Activated CD8-positive, alpha-beta memory T cell treated with anti-CD3 and anti-CD28 coated beads, Interleukin-2, amount 50 U/mL, for 24 hours (primary cell): ENCODE measurements around the gene HES3.

Experiments used
- DNase-seq: peaks from one replicate; pipeline ENCODE4 v3.0.0-alpha.2; 2020; ENCODE audit errors: extremely low read depth

HES3 gene, protein sequence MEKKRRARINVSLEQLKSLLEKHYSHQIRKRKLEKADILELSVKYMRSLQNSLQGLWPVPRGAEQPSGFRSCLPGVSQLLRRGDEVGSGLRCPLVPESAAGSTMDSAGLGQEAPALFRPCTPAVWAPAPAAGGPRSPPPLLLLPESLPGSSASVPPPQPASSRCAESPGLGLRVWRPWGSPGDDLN

DNA sequence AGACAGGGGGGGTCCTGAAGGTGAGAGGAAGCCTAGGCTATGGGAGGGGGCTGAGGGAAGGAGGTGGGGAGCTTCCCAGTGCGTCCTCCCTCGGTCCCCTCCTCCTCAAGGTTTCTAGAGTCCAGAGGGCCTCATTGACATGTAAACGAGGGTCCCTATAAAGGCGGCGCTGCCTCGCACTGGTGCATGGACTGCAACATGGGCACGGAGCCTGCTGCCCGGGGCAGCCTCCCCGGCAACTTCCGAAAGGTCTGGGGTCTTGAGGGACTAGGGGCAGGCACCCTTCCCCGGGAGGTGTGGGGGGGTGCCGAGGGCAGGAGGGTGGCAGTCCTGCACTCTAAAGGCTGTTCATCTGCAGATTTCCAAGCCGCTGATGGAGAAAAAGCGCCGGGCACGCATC lies at the start of gene HES3:
TSS of gene HES3 (plus strand) at position 187 of the 400 bp plus-strand sequence. CDS start at position 374, 187 bp downstream.
- DNase-seq = no peak

DNA sequence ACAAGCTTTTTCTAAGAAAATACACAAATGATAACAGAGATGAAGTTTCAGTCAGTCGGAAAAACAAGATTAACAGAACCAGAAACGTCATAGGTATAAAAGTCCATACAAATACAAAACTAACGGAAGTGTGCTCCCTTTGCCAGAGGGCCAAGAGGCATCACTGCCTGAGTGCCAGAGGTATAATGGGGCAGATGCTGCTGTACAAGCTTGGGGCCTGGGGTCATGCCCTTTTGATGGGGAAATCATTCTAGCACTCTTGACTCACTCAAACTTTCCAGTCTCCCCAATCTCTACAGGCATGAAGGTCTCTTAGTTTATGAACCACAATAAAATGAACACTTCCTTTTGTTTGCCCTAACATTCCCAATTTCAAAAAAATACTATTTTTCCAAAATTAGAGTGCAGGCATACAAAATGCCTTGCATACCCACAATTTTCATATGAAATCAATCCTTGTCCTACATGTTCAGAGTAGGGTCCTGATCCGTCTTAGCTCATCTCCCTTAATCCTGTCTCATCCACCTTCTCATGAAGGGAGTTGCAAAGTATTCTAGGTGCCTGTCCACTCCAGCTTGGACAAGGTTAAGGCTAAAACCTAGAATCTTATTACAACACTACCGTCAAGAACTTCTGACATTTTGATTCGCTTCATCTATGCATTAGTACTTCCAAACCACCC lies 46.1 kb upstream of the HES3 start:
- DNase-seq = no peak

DNA sequence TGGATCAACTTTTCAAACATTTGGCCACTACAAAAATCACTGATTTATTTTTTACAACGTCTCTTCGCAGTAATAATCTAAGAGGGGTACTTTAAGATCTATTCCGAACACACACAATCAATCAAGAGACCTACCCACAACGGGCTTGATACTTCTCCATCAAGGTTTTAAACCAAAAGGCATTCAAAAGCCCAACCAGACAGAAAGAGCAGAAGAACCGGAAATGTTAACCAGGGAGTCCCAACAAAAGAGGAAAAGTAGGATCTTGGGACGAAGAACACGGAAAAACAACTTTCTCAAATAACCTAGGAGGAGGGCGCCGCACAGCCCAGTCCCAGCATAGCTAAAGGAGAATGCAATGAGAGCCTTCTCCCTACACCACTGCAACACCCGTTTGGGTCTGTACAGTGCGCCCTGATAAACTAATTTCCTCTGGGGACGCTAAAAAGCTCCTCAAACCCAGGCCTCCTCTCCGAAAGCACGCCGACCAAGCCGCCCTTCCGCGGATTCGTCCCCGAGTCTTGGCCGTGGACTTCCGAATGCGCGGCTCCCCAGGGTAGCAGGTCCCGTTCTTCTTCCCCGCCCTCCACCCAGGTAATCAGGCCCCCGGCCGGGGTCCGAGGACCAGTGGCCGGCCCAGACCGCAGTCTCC lies 45.2 kb upstream of the HES3 start:
- DNase-seq = no peak

DNA sequence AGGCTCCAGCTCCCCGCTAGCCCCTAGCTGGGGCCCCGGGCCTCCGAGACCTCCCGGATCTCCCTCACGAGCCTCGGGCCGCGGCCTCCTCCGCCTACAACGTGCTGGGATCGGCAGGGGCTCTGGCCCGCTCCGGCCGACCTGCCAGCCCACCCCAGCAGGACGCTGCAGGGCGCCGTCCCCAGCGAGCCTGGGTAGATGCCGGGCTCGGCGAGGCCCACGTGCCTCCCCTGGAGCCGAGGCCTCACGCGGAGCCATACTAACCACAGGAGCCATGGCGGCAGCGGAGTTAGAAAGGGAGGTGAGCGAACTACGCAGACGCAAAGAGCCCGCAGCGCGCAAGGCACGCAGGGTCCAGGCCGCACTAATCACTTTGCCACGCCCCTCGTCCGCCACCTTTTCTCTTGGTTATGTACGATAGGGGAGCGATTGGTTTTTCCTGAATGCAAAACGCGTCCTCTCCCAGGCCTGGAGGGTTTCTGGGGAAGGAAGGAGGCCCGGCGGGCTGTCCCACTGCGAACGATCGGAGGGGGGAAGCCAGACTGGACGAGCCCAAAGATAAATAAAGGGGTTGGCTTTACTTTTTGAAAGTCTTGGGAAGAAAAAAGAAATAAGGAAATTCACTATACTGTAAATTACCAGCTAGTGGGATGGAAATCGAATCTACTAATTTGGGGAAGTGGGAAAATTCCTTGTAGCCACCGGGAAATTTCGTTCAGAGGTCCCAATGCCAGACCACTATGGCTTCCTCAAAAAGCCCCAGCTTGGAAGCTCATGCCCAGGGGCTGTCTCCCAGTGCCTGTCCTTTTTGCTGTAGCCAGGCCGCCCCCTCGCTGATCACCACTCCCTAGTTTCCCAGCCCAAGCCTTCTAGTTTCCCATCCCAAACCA lies 44.4 kb upstream of the HES3 start, which contains the start of gene RPL22:
TSS of gene RPL22 (minus strand) at position 298 of the 890 bp plus-strand sequence. CDS start at position 276, 22 bp downstream.
- peak; percentile 96 for DNase-seq

DNA sequence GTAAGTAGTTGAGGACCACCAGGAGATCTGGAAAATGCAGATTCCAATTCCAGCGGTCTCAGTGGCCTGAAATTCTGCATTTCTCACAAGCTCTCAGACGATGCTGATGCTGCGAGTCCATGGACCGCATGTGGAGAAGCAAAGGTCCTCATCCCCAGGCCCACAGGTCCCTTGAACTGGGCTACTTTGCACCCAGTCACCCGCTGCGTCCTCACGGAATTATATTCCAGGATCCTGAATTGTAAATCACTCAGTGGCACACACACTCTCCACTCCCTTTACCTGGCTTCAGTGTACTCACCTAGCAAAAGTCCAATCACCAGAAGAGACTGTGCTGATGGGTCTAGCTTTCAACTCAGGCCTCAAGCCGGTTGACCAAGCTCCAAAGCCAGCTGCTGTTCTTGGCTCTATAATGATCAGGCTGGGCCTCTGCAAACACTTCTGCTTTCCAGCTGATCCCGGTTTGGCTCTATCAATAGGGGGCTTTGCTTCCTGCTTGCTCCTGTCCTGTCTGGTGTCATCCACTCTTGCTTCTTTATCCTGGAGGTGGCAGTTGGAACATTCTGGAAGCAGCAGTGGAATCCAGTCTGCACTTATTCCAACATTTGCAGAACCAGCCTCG lies 43.7 kb upstream of the HES3 start:
- no peak for DNase-seq

DNA sequence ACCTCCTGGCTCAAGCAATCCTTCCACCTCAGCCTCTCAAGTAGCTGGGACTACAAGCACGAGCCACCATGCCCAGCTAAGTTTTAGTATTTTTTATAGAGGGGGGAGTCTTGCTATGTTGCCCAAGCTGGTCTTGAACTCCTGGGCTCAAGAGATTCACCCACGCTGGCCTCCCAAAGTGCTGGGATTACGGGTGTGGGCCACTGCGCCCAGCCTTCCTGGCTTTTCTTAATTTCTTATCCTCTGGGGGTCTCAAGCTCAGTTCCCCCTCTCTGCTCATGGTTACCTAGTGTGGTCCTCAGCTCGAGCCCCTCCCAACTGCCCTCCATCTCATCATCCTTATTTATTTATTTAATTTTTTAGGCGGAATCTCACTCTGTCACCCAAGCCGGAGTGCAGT lies 41.7 kb upstream of the HES3 start:
- no peak for DNase-seq

DNA sequence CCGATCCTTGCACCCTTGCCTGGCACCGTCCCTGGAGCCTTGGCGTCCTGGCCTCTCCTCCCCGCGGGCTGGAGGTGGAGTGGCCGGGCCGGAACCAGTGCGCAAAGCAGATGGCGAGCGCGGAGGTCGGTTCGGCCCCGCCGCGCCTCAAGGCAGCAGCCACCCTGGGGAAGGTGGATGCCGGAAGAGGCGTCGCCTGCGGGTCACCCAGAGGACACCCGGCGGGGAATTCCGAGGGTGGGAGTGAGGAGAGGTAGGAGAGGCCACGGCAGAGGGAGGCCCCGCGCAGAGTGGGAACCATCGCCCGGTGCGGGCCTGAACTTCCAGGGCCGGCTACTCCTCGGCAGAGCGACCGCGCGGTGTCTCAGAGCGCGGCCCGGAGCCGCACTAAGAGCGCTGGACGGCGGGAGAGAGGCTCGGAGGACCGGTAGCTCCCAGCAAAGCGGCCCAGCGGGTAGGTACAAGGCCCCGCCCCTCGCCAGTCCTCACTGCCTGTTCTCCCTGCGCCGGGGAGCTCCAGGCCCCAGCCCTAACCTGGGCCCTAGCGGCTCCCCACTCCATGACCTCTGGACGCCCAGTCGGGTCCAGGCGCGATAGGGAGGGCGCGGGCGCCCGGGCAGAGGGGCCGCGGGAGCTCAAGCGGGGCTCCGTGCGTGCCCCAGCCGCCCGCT lies 38.0 kb upstream of the HES3 start, which contains the start of gene RNF207:
TSS of gene RNF207 (plus strand) at position 271 of the 671 bp plus-strand sequence. CDS start 417 bp downstream, outside the sequence.
- peak; percentile 30 for DNase-seq

DNA sequence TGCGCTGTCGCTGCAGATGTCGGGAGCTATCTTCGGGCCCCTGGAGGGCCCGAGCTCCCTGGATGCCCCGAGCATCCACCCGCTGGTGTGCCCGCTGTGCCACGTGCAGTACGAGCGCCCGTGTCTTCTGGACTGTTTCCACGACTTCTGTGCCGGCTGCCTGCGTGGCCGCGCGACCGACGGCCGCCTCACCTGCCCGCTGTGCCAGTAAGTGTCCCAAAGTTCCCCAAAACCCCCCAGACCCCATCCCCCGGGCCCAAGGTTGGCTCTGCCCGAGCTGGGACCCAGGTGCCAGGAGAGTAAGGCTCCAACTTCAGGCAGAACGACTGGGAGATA lies 37.5 kb upstream of the HES3 start:
- no peak for DNase-seq

DNA sequence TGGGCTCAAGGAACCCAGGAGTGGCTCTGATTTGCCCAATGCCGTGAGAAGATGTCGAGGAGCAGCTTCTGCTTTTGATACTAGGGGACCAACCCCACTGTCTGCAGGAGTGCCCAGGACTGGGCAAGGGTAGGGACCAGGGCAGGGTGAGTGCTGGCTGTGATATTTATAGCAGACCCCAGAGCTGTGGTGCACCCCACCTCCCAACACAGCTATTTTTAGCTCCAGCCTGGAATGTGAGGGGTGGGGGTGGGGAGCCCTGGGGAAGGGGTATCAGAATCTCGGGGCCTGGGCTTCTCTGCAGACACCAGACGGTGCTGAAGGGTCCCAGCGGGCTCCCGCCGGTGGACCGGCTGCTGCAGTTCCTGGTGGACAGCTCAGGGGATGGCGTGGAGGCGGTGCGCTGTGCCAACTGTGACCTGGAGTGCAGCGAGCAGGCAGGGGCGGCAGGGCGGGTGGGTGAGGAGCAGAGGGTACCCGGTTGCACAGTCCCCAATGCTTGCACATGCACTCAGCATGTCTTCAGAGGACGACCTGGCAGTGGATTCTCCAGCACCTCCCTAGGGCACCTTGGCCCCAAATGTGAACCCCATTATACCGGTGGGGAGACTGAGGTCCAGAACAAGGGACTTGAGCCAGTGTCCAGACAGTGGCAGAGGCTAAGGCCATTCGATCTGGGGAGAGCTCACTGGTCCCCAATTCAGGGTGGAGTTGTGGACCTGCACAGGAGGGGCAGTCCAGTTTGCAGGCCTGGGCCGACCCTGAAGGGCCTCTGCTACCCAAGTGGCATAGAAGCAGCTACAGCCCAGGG lies 36.7 kb upstream of the HES3 start:
- no peak for DNase-seq

DNA sequence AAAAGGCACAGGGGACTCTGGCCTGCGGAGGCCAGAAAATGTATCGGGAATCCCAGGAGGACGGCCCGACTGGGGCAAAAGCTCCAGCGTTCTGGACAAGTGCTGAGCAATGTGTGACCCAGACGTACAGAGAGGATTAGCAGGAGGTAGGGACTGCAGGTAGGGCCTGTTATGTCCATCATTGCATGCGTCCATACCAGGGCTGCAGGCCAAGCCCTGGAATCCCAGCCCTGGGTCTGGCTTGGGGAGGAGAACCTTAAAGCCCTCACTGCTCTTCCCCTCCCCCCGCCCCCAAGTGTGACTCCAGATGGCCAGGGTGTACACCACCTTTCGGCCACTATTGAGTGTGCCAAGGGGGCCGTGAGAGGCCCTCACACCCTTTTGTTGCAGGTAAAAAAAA lies 36.1 kb upstream of the HES3 start:
- DNase-seq = no peak

DNA sequence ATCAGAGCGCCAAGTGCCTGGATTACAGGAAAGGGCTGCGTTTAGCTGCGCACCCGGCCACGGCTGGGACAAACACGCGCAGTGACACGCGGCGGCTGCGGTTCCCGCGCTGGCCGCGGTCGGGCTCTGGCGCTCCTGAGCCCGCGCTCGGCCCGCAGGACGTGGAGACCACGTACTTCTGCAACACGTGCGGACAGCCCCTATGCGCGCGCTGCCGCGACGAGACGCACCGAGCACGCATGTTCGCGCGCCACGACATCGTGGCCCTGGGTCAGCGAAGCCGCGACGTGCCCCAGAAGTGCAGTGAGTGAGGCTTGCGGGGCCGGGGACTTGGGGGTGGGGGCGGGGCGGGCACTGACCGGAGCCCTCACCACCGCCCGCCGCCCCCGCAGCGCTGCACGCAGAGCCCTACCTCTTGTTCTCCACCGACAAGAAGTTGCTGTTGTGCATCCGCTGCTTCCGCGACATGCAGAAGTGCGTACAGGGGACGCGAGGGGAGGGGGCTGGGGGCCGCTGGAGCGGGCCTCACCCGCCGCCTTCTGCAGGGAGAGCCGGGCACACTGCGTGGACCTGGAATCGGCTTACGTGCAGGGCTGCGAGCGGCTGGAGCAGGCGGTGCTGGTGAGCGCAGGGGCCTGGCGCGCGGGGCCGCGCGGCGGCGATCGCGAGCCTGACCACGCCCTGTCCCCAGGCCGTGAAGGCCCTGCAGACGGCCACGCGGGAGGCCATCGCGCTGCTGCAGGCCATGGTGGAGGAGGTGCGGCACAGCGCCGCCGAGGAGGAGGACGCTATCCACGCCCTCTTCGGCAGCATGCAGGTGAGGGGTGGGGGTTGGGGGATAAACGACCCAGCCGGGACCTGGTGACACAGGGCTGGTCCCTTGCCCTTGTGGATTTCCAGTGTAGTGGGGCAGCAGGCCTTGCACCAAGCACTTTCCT lies 35.0 kb upstream of the HES3 start:
- DNase-seq = no peak

DNA sequence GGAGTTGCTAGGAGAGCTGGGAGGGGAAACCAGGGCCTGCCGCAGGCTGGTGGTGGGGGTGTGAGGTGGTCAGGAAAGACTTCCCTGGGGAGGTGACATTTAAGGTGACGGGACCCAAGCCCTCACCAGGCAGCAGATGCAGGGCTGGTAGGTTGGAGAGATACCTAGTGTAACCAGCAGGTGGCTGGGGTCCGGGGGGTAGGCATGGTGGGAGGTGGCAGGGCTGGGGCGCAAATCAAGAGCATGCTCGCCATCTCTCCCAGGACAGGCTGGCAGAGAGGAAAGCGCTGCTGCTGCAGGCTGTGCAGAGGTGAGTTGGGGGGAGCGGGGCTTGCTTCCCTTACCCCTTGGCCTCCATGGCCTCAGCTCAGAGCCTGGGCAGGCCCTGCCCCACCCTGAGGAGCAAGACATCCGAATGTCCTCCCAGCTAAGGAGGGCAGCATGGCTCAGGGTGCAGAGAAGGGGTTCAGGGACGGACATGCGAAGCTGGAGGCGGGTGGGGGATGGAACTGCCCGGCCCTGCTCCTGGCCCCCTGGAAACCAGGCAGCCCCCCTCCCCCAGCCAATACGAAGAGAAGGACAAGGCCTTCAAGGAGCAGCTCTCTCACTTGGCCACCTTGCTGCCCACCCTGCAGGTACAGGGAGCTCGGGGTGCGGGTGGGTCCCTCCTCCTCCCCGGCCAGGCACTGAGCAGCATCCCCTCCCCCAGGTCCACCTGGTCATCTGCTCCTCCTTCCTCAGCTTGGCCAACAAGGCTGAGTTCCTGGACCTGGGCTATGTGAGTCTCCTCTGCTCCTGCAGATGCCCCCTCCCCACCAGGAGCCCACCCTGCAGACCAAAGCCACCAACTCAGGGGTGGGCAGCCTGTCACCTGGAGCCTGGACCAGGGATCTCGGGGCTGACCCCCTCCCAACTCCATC lies 34.1 kb upstream of the HES3 start:
- no peak for DNase-seq

DNA sequence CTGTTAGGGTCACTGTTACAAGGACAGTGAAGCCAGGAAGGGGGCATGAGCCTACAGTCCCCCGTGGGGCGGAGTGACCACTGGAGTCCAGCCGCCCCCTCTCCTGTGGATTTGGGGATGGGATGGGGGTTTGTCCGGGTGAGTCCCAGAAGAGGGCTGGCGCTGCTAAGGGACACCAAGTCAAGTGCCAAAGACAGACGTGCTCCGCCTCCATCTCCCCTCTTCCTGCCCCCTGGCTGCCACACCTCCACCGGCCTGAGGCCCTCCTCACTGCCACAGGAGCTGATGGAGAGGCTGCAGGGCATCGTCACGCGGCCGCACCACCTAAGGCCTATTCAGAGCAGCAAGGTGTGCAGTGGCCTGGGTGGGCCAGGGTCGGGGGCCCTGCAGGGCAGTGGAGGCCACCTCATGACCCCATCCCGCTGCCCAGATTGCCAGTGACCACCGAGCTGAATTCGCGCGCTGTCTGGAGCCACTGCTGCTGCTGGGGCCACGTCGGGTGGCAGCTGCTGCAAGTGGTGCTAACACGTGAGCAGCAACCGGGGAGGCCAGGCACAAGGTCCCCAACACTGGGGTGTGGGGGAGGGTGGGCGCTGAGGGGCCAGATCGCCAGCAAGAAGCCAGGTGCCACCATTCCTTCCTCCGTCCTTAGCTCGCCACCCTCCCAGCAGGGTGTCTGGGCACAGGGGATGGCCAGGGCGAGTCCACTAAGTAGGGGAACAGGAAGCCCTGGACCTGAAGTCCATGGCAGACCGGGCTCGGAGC lies 33.2 kb upstream of the HES3 start:
- DNase-seq = no peak

DNA sequence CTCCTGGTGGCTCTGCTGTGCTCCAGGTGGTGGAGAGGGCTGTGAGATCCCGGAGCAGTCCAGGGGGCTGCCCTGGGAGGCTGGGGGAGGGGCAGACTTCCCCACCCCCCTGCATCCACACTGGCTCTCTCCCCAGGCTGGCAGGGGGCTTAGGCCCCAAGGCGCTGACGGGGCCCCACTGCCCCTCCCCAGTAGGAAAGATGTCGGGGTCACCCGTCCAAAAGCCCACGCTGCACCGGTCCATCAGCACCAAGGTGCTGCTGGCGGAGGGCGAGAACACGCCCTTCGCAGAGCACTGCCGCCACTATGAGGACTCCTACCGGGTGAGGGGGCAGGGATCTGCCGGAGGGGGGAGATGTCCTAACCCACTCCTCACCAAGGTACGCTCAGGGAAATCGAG lies 32.2 kb upstream of the HES3 start:
- no peak for DNase-seq

DNA sequence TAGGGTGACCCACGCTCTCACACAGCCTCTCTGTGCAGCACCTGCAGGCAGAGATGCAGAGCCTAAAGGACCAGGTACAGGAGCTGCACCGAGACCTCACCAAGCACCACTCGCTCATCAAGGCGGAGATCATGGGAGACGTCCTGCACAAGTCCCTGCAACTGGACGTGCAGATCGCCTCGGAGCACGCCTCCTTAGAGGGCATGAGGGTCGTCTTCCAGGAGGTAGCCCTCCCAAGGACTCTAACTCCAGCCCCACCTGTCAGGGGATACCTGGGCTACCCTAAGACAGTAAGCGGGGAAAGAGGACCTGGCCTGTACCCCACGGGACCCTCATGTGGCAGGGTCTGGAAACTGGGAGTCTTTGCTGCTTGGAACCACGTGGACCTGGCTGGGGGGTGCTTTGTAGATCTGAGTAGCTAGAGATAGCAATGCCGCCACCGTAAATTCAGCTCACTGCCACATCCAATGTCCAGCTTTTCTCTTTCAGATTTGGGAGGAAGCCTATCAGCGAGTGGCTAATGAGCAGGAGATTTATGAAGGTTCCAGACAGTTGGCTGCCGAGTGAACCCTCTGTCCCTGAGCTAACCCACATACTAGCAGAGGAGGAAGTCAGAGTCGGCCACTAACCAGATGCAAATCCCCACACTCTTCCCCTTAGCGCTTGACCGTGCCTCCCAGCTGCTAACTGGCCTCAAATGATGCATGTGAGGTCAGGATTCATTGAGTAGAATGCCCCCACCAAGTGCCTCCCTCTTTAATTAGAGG lies 31.6 kb upstream of the HES3 start:
- no peak for DNase-seq

DNA sequence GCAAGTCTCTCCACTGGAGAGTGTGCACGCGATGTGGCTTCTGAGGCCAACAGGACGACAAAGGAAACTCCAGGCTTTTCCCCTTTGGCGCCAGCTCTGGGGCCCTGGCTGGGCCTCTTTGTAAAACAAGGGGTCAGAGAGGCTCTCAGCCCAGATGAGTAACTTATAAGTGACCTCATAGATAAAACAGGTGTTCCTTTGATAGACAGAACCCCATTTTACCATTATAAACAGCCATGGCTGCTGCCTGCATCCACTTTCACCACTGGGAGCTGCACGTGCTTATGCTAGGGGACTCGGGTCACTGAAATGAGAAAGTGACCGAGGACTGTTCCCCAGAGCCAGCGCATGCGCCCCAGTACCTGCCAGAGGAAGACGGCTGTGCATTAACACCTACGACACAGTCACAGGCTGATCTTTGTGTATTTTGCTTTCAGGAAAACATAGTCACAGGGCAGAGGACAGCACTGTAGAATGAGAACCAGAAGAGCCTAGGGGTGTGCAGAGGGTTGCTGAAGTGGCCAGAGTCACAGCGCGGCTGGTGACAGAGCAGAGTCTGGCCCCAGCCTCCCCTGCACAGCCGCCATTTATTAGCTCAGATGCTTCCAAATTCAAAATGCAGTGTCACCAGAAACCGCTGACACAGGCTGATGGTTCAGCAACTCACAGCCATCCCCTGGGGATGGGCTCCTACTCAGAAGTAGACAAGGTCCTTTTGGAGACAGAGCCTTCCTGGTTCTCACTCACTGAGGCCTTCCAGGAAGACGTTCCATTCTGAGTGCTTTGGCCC lies 25.4 kb upstream of the HES3 start:
- DNase-seq = no peak
